CD14-positive monocyte (primary cell): ENCODE results near the gene CFAP299. TPM values are rescaled to one million over a fixed set of nuclear protein-coding genes. Genes with fewer than 3 reads are reported as not detected.

Experiments used
- DNase-seq, 3 donors: peaks; one replicate each; pipeline ENCODE4 v3.0.0-alpha.2; 2011 to 2022
- H2AFZ ChIP-seq: 2 replicates; pipeline ENCODE4 v1.6.0; 2012; ENCODE audit warnings: mild to moderate bottlenecking, low read depth, low read length, inconsistent platforms; ENCODE audit not compliant: insufficient read depth, poor library complexity, severe bottlenecking
- H3K27ac ChIP-seq, 2 donors: 1 replicate in 1 of 2; 2 replicates in 1 of 2; pipeline ENCODE4 v1.5.1; 2012 to 2013; ENCODE audit warnings: low read length in 2 of 2, control low read depth in 1 of 2, inconsistent platforms in 1 of 2, low read depth in 1 of 2, mild to moderate bottlenecking in 1 of 2
- H3K27me3 ChIP-seq, 2 donors: one replicate each; pipeline versions ENCODE4 v1.6.0 to v1.6.1; 2011 to 2013; ENCODE audit warnings: low read length in 2 of 2; ENCODE audit not compliant: control insufficient read depth in 2 of 2, insufficient read depth in 2 of 2
- H3K36me3 ChIP-seq, 2 donors: replicated peaks in 1 of 2; 1 replicate in 1 of 2; 2 replicates in 1 of 2; pipeline versions ENCODE4 v1.5.1 to v1.6.1; 2012 to 2013; ENCODE audit warnings: low read length in 2 of 2, control low read depth in 1 of 2, inconsistent platforms in 1 of 2, mild to moderate bottlenecking in 1 of 2; ENCODE audit not compliant: insufficient read depth in 2 of 2, control insufficient read depth in 1 of 2
- H3K4me1 ChIP-seq, 2 donors: 1 replicate in 1 of 2; 2 replicates in 1 of 2; pipeline versions ENCODE4 v1.5.1 to v1.6.1; 2012 to 2013; ENCODE audit warnings: low read length in 2 of 2, control low read depth in 1 of 2, inconsistent platforms in 1 of 2, mild to moderate bottlenecking in 1 of 2, moderate library complexity in 1 of 2; ENCODE audit not compliant: insufficient read depth in 2 of 2, control insufficient read depth in 1 of 2
- H3K4me2 ChIP-seq: replicated peaks from 2 replicates; pipeline ENCODE3; 2012; ENCODE audit warnings: low read length, moderate library complexity, mild to moderate bottlenecking; ENCODE audit not compliant: poor library complexity, severe bottlenecking; ENCODE audit errors: extremely low read depth
- H3K4me3 ChIP-seq, 3 experiments: fragments of 200-600 bp in 1 of 3; sonication (generic) in 1 of 3; replicated peaks in 1 of 3; 1 replicate in 2 of 3; 2 replicates in 1 of 3; pipeline ENCODE4 v1.5.1; 2011 to 2013; ENCODE audit warnings: low read length in 3 of 3, mild to moderate bottlenecking in 3 of 3, control low read depth in 2 of 3, low read depth in 2 of 3, inconsistent platforms in 1 of 3, moderate library complexity in 1 of 3
- H3K79me2 ChIP-seq: 2 replicates; pipeline ENCODE4 v1.6.0; 2012; ENCODE audit warnings: mild to moderate bottlenecking, control low read depth, inconsistent platforms, low read length, moderate library complexity; ENCODE audit not compliant: insufficient read depth
- H3K9ac ChIP-seq: 2 replicates; pipeline ENCODE4 v1.6.0; 2017; ENCODE audit warnings: low read length, mild to moderate bottlenecking; ENCODE audit not compliant: insufficient read depth, poor library complexity, severe bottlenecking
- H3K9me3 ChIP-seq, 2 donors: replicated peaks in 1 of 2; 1 replicate in 1 of 2; 2 replicates in 1 of 2; pipeline versions ENCODE4 v1.5.1 to v1.6.1; 2012 to 2013; ENCODE audit warnings: low read length in 2 of 2, control low read depth in 1 of 2; ENCODE audit not compliant: control insufficient read depth in 1 of 2, insufficient read depth in 1 of 2
- H4K20me1 ChIP-seq: 2 replicates; pipeline ENCODE4 v1.6.0; 2012; ENCODE audit warnings: mild to moderate bottlenecking, low read length, control low read depth, moderate library complexity; ENCODE audit not compliant: insufficient read depth
- H3K27ac Mint-ChIP-seq, 7 donors: one replicate each; pipeline ENCODE4 v1.8.0; 2020; ENCODE audit warnings: mild to moderate bottlenecking in 7 of 7, mixed read lengths in 7 of 7, moderate library complexity in 6 of 7, inconsistent platforms in 2 of 7
- H3K27me3 Mint-ChIP-seq, 3 donors: one replicate each; pipeline ENCODE4 v1.8.0; 2021 to 2022; ENCODE audit warnings: low read depth in 3 of 3, mild to moderate bottlenecking in 3 of 3, mixed read lengths in 3 of 3, moderate library complexity in 3 of 3, inconsistent platforms in 1 of 3
- H3K36me3 Mint-ChIP-seq, 2 donors: one replicate each; pipeline ENCODE4 v1.8.0; 2020; ENCODE audit warnings: mixed read lengths in 2 of 2, inconsistent platforms in 1 of 2, mild to moderate bottlenecking in 1 of 2
- H3K4me1 Mint-ChIP-seq: one replicate; pipeline ENCODE4 v1.8.0; 2020; ENCODE audit warnings: mild to moderate bottlenecking, mixed read lengths
- H3K4me3 Mint-ChIP-seq, 2 donors: one replicate each; pipeline ENCODE4 v1.8.0; 2020; ENCODE audit warnings: mild to moderate bottlenecking in 2 of 2, mixed read lengths in 2 of 2, moderate library complexity in 1 of 2
- H3K9me3 Mint-ChIP-seq, 7 donors: one replicate each; pipeline ENCODE4 v1.8.0; 2020 to 2022; ENCODE audit warnings: mixed read lengths in 7 of 7, mild to moderate bottlenecking in 6 of 7, moderate library complexity in 6 of 7, inconsistent platforms in 2 of 7
- WGBS: methylation state at CpG from one replicate; pipeline ENCODE4 v1.1.5; 2013; ENCODE audit warnings: missing lambda C conversion rate; ENCODE audit not compliant: insufficient coverage; 5-methylcytosine and 5-hydroxymethylcytosine counted together
- intact Hi-C, 2 donors: fragments of 100-400 bp; cut with micrococcal nuclease; formaldehyde crosslinking; loops; one replicate each; pipeline versions ENCODE4 v1.15.0 to v1.15.1; 2023
- polyA plus RNA-seq, 3 donors: library from polyadenylated mRNA; depleted of rRNA in 1 of 3; unstranded in 2 of 3; stranded (reverse) in 1 of 3; fragments of 300-500 nt in 2 of 3; fragments of >200 nt in 1 of 3; fragmentation: Illumina TruSeq in 2 of 3; gene quantifications; 1 replicate in 2 of 3; 2 replicates in 1 of 3; pipeline ENCODE4 v1.2.3, GENCODE V29; 2012 to 2021
- TF ChIP-seq, protein P1 (sequence below): fragments of 200-600 bp; IDR thresholded peaks from one replicate; pipeline ENCODE4 v1.8.0; 2022; ENCODE audit warnings: antibody characterized with exemption, mild to moderate bottlenecking

Gene CFAP299
- polyA plus RNA-seq, 3 donors: not detected

- H3K27ac Mint-ChIP-seq: no peak overlapping the region
Measured at GRCh38 chr4:80560337-80560736, 224.8 kb downstream of the CFAP299 start.

DNA sequence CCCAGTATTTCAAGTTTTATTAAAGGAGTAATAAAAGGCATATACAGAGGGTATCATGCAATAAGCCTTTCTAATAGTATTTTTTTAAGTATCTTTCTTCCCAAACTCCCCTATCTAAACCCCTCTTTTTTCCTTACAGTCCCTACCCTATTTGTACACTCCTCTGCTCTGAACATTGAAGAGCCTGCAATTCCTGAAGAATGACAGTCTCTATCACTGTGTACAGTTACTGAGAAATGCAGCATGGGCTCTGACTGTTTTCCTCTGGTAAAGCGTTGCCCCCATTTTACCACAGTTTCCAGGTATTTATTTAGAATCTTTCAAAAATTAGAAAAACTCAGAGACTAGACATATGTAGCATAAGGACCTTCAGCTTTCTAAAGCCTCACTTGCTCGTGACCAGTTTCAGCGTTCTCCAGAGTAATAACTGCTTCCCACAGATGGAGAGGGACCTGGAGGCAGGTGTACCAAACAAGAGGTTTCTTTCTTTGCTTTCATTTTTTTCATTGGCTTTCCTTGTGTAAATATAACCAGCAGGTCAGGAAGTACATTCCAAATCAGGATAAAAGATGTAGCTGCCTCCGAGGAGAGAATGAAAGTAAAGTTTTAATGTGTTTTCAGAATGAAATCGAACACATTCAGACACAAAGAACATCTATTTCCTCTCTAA is 230.8 kb downstream of the CFAP299 start:
- no peak for DNase-seq
- peaks cover 0 to 9% (median 2%) of the 10 kb centered on the region in 7 donors for H3K9me3 Mint-ChIP-seq
- Histone ChIP-seq H3K9me3 (no peaks in the 10 kb centered on the region), H4K20me1 (no peaks in the 10 kb centered on the region), H3K79me2 (no peaks in the 10 kb centered on the region), H3K9ac (no peak overlapping the region), H3K27me3 (no peaks in the 10 kb centered on the region), H3K27ac (no peak overlapping the region), H2AFZ (no peak overlapping the region), H3K4me1 (no peaks in the 10 kb centered on the region), H3K4me2 (no peak overlapping the region), H3K4me3 (no peak overlapping the region), H3K36me3 (no peaks in the 10 kb centered on the region)
- intact Hi-C loops: no loop called here
- TF ChIP-seq, protein P1, sequence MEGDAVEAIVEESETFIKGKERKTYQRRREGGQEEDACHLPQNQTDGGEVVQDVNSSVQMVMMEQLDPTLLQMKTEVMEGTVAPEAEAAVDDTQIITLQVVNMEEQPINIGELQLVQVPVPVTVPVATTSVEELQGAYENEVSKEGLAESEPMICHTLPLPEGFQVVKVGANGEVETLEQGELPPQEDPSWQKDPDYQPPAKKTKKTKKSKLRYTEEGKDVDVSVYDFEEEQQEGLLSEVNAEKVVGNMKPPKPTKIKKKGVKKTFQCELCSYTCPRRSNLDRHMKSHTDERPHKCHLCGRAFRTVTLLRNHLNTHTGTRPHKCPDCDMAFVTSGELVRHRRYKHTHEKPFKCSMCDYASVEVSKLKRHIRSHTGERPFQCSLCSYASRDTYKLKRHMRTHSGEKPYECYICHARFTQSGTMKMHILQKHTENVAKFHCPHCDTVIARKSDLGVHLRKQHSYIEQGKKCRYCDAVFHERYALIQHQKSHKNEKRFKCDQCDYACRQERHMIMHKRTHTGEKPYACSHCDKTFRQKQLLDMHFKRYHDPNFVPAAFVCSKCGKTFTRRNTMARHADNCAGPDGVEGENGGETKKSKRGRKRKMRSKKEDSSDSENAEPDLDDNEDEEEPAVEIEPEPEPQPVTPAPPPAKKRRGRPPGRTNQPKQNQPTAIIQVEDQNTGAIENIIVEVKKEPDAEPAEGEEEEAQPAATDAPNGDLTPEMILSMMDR: no peak
- no peak overlapping the region for H3K4me3 Mint-ChIP-seq
- 90% methylated on average over 2 of the region's 5 CpGs for WGBS
- H3K36me3 Mint-ChIP-seq: no peaks in the 10 kb centered on the region
- H3K27ac Mint-ChIP-seq: peak overlapping the region in 1 of 7 donors; percentile 37
- peaks cover 0 to 2% (median 1%) of the 10 kb centered on the region in 3 donors for H3K27me3 Mint-ChIP-seq
- H3K4me1 Mint-ChIP-seq: no peaks in the 10 kb centered on the region

More at GRCh38 chr4:80560337-80560736, 224.8 kb downstream of the CFAP299 start:
- Histone ChIP-seq H3K9me3 (peaks cover 0 to 13% of the 10 kb centered on the region in 2 donors), H3K79me2 (no peaks in the 10 kb centered on the region), H2AFZ (no peak overlapping the region), H4K20me1 (no peaks in the 10 kb centered on the region), H3K36me3 (no peaks in the 10 kb centered on the region), H3K4me1 (no peaks in the 10 kb centered on the region), H3K27me3 (no peaks in the 10 kb centered on the region), H3K4me2 (no peak overlapping the region), H3K9ac (no peak overlapping the region), H3K4me3 (no peak overlapping the region), H3K27ac (no peak overlapping the region)
- Mint-ChIP-seq H3K4me1 (no peaks in the 10 kb centered on the region), H3K9me3 (peaks cover 0 to 10% (median 6%) of the 10 kb centered on the region in 7 donors), H3K27me3 (peaks cover 0 to 2% (median 0%) of the 10 kb centered on the region in 3 donors), H3K4me3 (no peak overlapping the region), H3K36me3 (no peaks in the 10 kb centered on the region)
- intact Hi-C loops: no loop called here
- WGBS: 81% methylated on average over 2 of the region's 3 CpGs
- TF ChIP-seq, protein P1: no peak
- DNase-seq: no peak
